SJSA1 (cell line): ENCODE data around the gene CIB2. TPM values are rescaled to one million over a fixed set of nuclear protein-coding genes. Genes with fewer than 3 reads are reported as not detected.

ENCODE experiments used
- DNase-seq, 2 experiments: peaks; one replicate each; pipeline ENCODE4 v3.0.0-alpha.2; 2015 to 2020; ENCODE audit warnings: low spot score in 2 of 2, low read depth in 1 of 2
- H3K27ac ChIP-seq: fragments of 250-450 bp; sonication (Bioruptor Pico); 2 replicates; pipeline ENCODE4 v1.5.1; 2020; ENCODE audit warnings: mild to moderate bottlenecking, moderate library complexity
- H3K27me3 ChIP-seq: fragments of 250-450 bp; sonication (Bioruptor Pico); replicated peaks from 2 replicates; pipeline ENCODE4 v1.5.1; 2020; ENCODE audit warnings: mild to moderate bottlenecking, moderate library complexity
- H3K36me3 ChIP-seq: fragments of 250-450 bp; sonication (Bioruptor Pico); 2 replicates; pipeline ENCODE4 v1.5.1; 2020; ENCODE audit warnings: mild to moderate bottlenecking
- H3K4me1 ChIP-seq: fragments of 250-450 bp; sonication (Bioruptor Pico); replicated peaks from 2 replicates; pipeline ENCODE4 v1.6.1; 2021; ENCODE audit warnings: mild to moderate bottlenecking
- H3K4me3 ChIP-seq: fragments of 250-450 bp; sonication (Bioruptor Pico); 2 replicates; pipeline ENCODE4 v1.5.1; 2020; ENCODE audit warnings: mild to moderate bottlenecking
- H3K9me3 ChIP-seq: fragments of 250-450 bp; sonication (Bioruptor Pico); replicated peaks from 2 replicates; pipeline ENCODE4 v1.5.1; 2020; ENCODE audit warnings: mild to moderate bottlenecking
- total RNA-seq: library from RNA; depleted of rRNA; stranded (reverse); fragments of >200 nt; shearing (Covaris generic); gene quantifications from 2 replicates; pipeline ENCODE4 v1.2.3, GENCODE V29; 2014

CIB2 gene
- total RNA-seq, 1 experiment from 2014 or later = 3.2 TPM

DNA sequence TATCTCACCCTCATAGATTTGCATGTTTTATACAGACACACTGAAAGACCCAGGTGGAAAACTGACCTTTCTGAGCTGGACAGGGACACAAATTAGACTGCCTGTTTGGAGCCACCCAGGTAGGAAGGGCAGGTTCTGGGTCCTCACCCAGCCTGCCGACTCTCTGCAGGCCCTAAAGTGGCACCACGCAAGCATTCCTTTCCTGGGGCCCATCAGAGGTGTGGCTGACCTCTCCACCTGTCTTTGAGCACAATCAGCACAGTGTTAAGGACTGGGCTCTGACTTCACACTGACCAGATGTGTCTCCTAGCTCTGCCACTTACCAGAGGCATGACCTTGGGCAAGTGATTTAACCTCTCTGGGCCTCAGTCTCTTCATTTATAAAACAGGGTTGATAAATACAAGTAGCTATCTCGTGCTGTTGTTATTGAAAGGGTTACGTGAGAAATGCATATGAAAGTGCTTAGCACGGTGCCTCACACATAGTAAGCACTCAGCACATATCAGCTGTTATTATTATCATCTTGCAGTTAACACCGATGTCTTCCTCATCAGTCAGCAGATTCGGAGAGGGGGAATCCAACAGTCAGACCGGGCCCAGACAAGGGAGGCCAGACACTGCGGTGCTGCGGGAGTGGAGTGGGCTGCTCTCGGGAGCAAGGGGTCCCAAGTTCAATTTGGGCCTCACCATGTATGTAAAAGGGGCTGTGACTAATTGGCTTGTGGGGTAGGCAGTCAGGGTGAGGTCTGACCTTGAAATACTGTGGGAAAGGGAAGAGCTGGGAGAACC lies 51.8 kb downstream of the CIB2 start:
- H3K27ac ChIP-seq = no peak overlapping the region

DNA sequence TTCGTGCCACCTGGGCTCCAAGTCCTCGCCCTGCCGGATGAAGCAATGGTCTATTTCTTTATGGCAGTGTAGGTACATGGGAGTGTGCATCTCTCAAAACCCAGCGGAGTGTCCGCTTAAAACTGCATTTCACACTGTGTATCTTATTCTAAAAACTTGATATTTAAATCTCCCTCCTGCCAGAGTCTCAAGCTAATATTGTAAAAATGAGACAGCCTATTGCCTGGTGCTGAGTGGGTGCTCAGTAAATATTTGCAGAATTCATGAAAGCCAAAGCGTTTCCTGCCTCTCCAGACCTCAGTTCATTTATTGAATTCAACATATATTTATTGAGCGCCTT lies 53.4 kb downstream of the CIB2 start:
- peak in 1 of 2 experiments; percentile 18 for DNase-seq
- Histone ChIP-seq H3K4me1 (peaks cover 57% of the 10 kb centered on the region), H3K27ac (no peak overlapping the region), H3K27me3 (no peaks in the 10 kb centered on the region), H3K9me3 (0 out of 2 replicates have a peak, but pooled peaks cover 2% of the 10 kb centered on the region), H3K4me3 (peak overlapping the region; percentile 97), H3K36me3 (peaks cover 16% of the 10 kb centered on the region)

More for the DNA sequence above, 51.8 kb downstream of the CIB2 start:
- no peaks in the 10 kb centered on the region for H3K27me3 ChIP-seq
- H3K9me3 ChIP-seq = 0 out of 2 replicates have a peak, but pooled peaks cover 2% of the 10 kb centered on the region
- H3K4me3 ChIP-seq = no peak overlapping the region
- peaks cover 48% of the 10 kb centered on the region for H3K4me1 ChIP-seq
- H3K36me3 ChIP-seq = peaks cover 13% of the 10 kb centered on the region
- no peak for DNase-seq

DNA sequence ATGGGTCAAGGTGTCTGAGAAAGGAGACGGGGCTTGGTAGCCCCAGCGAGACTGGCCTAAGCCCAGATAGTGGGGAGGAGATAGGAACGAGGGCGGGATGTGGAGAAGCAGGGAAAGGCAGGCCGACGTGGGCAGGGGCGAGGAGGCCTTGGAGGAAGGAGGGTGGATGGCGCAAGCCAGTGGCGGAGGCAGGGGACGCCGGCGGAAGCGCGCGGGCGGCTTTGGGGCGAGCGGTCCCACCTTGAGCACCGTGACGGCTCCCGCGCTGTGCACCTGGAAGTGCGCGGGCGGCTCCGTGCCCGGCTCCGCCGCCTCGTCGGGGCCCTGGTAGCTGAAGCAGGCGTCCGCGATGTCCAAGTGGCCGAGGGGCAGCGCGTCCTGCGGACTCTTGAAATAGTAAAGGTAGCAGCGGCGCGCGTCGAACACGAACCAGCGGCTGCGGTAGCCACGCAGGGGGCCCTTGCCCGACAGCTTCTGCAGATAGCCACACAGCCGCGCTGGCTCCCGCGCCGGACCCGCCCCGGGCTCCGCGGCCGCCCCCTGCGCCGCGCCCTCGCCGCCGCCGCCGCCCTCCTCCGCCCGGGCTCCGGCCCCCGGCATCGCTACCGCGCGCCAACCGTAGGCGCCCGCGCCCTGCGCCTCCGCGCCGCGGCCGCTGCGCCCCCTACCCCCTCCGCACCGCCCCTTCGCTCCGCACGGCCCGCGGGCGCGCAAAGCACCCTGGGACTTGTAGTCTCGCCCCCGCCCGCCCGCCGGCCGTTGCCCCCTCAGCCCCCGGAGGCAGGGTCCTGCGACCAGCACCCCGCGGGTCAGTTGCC lies 54.0 kb downstream of the CIB2 start, which contains the start of gene TBC1D2B:
TSS of gene TBC1D2B (minus strand) at position 659 of the 818 bp plus-strand sequence. CDS start at position 600, 59 bp downstream.
- peaks cover 19% of the 10 kb centered on the region for H3K36me3 ChIP-seq
- 0 out of 2 replicates have a peak, but pooled peaks cover 2% of the 10 kb centered on the region for H3K9me3 ChIP-seq
- peak within 1 kb of the TSS; percentile 97 for H3K4me3 ChIP-seq
- H3K27ac ChIP-seq = peak within 1 kb of the TSS; percentile 57
- H3K27me3 ChIP-seq = no peaks in the 10 kb centered on the region
- H3K4me1 ChIP-seq = peaks cover 57% of the 10 kb centered on the region
- peak; percentile 57 to 63 for DNase-seq

DNA sequence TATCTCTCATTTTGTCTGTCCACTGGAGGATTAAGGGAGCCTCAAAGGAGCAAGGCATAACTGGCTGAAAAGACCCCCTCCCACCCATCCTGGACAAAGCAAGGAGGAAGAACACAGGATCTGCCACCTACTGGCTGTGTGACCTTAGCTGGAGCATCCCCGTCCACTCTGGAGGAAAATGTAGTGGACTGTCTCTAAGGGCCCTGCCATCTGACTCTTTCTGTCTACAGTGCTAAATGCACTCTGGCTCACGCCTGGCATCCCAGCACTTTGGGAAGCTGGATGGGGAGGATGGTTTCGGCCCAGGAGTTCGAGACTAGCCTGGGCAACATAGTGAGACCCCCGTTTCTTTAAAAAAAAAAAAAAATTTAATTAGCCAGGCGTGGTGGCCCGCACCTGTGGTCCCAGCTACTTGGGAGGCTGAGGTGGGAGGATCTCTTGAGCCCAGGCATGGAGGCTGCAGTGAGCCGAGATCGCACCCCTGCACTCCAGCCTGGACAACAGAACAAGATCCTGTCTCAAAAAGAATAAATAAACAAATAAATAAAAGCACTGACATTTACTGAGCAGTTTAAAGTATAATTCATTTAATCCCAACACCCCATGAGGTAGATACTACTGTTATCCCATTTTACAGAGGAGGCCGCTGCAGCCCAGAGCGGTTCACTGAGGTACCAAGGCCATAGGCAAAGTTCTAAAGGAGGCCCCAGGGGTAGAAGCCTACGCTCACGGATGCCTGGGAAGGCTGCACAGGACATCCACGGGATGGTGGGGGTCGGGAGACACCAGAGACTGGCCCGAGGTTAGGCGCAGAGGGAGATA lies 54.8 kb downstream of the CIB2 start:
- Histone ChIP-seq H3K9me3 (0 out of 2 replicates have a peak, but pooled peaks cover 2% of the 10 kb centered on the region), H3K36me3 (peaks cover 19% of the 10 kb centered on the region), H3K27ac (peak overlapping the region; percentile 93), H3K4me3 (peak overlapping the region; percentile 97), H3K4me1 (peaks cover 57% of the 10 kb centered on the region), H3K27me3 (no peaks in the 10 kb centered on the region)
- DNase-seq = no peak

DNA sequence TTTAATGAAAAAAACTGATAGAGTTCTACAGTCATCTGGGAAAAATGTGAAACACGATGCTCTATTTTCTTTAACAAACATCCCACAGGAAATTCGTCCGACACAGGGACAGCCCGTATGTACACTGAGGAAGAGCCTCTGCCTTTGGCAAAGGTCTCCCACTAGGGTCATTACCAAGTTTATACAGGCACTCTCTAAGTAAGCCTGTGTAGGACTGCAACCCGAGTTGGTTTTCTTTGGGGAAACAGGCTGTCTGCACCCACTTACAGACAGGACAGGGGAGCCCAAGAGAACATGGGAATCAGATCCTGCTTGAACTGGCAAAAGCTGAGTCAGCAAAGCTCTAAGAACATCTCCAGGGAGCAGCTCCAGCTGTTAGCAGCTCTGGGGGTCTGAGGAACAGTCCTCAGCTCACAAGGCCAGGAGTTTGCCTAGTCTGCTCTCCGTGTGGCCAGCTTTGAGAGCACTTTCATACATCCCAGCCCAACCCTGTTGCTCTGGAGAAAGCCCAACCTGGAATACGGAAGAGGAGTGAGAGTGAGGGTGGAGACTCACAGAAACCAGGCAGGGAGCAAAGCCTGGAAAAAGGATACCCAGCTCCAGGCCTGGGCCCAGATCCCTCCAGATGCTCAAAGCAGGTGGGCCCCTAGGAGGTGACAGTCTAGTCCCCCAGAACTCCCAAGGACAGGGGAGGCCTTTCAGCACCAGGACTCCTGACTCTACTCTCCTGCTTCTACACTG lies 55.6 kb downstream of the CIB2 start:
- peak overlapping the region; percentile 97 for H3K4me3 ChIP-seq
- no peaks in the 10 kb centered on the region for H3K27me3 ChIP-seq
- peaks cover 19% of the 10 kb centered on the region for H3K36me3 ChIP-seq
- DNase-seq = peak; percentile 76 to 91
- H3K9me3 ChIP-seq = 0 out of 2 replicates have a peak, but pooled peaks cover 2% of the 10 kb centered on the region
- H3K4me1 ChIP-seq = peaks cover 61% of the 10 kb centered on the region
- H3K27ac ChIP-seq = peak overlapping the region; percentile 93

DNA sequence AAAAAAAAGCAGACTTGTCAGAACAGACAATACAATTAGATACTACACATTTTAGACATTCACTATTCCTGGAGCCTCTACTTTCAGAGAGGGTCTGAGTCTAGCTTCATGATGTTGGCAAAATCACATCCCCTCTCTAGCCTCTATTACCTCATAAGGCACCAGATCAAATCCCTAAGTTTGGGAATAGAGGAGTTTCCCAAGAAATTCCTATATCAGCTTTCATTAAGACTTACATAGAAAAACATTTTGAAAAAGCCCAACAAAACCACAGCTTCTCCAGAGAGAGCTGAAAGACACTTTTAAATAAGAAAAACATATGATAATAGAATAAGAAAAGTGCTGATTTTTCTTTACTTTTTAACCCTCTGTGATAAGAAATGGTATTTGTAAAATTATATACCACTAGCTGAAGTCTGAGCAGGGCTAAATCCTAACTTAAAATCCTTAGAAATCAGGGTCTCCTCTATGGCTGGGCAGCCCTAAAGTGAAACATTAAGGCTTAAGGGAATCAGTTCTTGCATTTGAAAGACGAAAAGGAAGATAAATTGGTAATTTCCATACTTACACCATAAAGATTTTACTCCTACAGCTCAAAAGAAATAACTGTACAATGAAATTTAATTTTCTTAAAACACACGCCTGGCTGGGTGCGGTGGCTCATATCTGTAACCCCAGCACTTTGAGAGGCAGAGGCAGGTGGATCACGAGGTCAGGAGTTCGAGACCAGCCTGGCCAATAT lies 58.0 kb downstream of the CIB2 start:
- Histone ChIP-seq H3K4me1 (peaks cover 83% of the 10 kb centered on the region), H3K9me3 (0 out of 2 replicates have a peak, but pooled peaks cover 2% of the 10 kb centered on the region), H3K27ac (peak overlapping the region; percentile 30), H3K36me3 (peaks cover 19% of the 10 kb centered on the region), H3K4me3 (no peak overlapping the region), H3K27me3 (no peaks in the 10 kb centered on the region)
- no peak for DNase-seq

DNA sequence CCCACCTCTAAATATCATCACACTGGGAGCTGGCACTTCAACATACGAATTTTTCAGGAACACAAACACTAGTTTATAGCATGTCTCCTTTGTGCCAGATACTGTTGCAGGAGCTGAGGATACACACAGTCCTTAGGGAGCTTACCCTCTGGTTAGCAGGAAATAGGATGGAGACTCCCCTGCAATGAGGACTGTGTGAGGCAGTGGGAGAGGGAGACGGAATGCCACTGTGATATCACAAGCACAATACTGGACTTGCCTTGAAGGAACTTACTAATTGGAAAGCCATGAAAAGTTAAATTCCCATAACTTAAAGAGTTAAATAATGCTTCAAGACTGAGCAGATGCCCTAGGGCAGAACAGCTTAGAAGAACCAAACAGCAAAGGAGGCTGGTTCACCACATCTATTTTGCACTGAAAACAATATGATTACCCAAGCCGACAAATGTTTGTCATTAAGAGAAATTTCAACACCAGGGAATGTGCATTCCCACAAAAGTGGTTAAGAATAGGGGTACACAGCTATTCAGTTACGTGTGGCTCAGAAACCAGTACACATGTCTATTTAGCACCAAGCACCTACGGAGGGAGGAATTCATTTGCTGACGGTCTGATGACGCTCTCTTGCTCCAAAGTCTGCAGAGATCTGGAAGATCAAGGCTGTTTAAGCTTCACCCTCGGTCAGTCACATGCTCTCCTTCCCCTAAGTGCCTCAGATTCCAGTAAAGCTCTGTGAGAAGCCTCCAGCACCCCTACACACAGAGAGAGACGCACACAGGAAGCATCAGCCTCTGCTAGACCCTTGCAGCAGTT lies 59.0 kb downstream of the CIB2 start:
- H3K9me3 ChIP-seq = 0 out of 2 replicates have a peak, but pooled peaks cover 2% of the 10 kb centered on the region
- peak in 1 of 2 experiments; percentile 61 for DNase-seq
- peaks cover 88% of the 10 kb centered on the region for H3K4me1 ChIP-seq
- no peak overlapping the region for H3K4me3 ChIP-seq
- H3K36me3 ChIP-seq = peaks cover 18% of the 10 kb centered on the region
- peak overlapping the region; percentile 30 for H3K27ac ChIP-seq
- no peaks in the 10 kb centered on the region for H3K27me3 ChIP-seq

DNA sequence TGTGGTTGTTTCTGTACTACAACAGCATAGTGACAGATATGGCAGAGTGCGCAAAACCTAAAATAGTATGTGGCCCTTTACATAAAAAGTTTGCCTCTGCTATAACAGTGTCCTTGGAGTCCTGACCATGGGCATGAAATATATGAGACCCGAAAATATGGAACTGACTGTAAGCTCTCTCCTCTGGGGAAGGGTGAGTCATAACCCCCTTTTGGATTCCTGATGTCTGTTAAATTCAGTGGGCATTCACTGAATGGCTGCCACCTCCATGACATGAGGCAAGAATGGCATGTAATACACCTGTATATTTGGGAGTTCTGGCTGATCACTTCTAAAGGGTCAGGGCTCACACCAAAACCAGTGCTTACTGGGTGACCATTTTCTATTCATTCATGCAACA lies 59.9 kb downstream of the CIB2 start:
- peaks cover 13% of the 10 kb centered on the region for H3K36me3 ChIP-seq
- H3K4me3 ChIP-seq = no peak overlapping the region
- no peaks in the 10 kb centered on the region for H3K27me3 ChIP-seq
- H3K9me3 ChIP-seq = no peaks in the 10 kb centered on the region
- no peak for DNase-seq
- H3K27ac ChIP-seq = no peak overlapping the region
- peaks cover 88% of the 10 kb centered on the region for H3K4me1 ChIP-seq

DNA sequence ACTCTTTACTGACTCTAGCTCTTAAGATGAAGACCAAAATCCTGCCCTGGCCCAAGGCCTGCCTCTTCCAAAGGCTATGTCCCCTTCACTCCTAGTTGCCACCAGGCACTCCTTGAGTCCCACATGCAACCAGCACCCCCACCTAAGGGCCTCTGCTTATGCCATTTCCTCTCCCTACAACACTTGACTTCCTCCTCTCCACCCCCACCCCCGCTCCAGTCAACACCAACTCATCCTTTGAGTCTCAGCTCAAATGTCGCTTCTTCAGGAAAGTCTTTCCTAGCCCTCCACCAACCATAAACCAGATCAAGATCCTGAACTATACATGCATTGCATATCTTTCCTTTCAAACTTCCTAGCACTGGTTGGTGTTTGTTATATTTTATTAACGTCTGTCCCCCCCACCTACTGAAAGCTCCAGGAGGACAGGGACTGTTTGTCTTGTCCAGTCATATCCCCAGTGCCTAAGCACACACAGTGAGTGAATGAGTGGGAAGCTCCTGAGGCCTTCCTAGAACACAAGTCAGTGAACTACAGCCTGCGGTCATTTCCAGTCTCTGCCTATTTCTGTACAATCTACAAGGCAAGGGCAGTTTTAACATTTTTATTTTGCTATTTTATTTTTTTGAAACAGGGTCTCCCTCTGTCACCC lies 61.1 kb downstream of the CIB2 start:
- no peaks in the 10 kb centered on the region for H3K27me3 ChIP-seq
- H3K27ac ChIP-seq = no peak overlapping the region
- peaks cover 84% of the 10 kb centered on the region for H3K4me1 ChIP-seq

DNA sequence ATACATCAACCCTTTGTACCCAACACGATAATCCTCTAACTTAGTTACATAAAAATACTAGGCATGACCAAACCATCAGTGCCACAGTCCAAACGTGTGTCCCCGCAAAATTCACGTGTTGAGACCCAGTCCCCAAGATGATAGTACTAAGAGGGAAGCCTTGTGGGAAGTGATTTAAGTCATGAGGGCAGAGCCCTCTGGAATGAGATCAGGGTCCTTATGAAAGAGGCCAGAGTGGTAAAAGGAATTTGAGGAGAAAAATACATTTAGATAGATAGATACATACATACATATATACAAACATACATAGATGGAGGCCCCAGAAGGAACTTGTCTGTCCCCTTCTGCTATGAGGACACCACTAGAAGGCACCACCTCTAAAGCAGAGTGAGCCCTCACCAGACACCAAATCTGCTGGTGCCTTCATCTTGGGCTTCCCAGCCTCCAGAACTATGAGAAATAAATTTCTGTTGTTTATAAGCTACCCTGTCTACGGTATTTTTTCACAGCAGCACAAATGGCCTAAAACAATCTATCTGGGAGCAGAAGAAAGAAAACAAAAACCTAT lies 61.7 kb downstream of the CIB2 start:
- Histone ChIP-seq H3K4me1 (peaks cover 84% of the 10 kb centered on the region), H3K27ac (no peak overlapping the region), H3K36me3 (peaks cover 6% of the 10 kb centered on the region), H3K27me3 (no peaks in the 10 kb centered on the region), H3K4me3 (no peak overlapping the region), H3K9me3 (no peaks in the 10 kb centered on the region)
- no peak for DNase-seq

More for the DNA sequence above, 61.1 kb downstream of the CIB2 start:
- Histone ChIP-seq H3K36me3 (peaks cover 10% of the 10 kb centered on the region), H3K4me3 (no peak overlapping the region), H3K9me3 (no peaks in the 10 kb centered on the region)
- no peak for DNase-seq

DNA sequence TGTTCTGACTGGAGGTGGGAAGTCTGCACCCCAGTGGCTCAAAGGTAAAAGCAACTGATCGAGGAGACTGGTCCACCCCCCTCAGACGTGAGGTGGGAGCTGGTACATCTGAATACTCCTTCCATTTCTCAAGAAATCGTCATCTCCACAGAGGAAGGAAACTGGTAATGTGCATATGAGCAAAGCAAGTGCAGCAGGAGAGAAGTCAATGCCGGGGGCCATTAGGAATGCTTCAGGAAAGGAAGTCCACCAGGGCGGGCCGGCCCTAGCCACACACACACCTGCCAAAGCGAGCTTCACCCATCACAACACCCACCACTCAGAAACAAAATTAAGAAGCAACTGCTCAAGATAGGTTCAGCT lies 62.2 kb downstream of the CIB2 start:
- Histone ChIP-seq H3K4me1 (peaks cover 87% of the 10 kb centered on the region), H3K4me3 (no peak overlapping the region), H3K27ac (no peak overlapping the region; the same call in 1 of the 2 replicates), H3K9me3 (no peaks in the 10 kb centered on the region), H3K27me3 (no peaks in the 10 kb centered on the region), H3K36me3 (0 out of 2 replicates have a peak, but pooled peaks cover 4% of the 10 kb centered on the region)
- no peak for DNase-seq
